ENCODE data around the gene P2RY6.

DNA sequence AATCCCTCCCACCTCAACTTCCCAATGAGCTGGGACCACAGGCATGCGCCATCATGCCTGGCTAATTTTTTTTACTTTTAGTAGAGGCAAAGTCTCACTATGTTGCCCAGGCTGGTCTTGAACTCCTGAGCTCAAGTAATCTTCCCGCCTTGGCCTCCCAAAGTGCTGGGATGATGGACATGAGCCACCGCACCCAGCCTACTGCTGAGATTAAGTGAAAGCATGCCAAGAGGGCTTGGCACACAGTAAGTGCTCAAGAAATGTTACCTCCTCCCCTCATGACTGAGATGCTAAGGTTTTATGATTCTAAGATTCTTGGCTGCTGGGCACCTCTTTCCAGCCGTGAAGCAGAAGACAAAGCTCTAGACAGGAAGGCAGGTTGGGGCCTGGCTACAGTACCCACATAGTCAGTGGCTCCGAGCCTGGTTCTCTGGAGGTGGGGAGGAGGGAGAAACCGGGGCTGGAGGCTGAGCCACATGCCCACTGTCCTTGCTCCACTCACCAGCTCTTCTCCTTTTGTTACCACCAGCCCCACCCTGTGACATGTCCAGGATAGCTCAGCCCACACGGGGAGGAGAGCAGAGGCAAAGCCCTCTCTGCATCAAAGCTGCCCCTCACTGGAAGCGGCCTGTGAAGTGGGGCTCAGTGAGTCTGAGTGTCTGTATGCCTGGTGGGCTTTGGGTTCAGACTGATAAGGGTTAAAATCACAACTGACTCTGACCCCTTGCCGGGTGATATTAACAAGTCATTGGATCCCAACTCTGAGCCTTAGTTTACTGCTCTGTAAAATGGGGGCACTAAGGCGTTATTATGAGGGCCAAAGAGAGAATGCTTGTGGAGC lies 48.8 kb downstream of the P2RY6 start:
- TF ChIP-seq, protein P1, sequence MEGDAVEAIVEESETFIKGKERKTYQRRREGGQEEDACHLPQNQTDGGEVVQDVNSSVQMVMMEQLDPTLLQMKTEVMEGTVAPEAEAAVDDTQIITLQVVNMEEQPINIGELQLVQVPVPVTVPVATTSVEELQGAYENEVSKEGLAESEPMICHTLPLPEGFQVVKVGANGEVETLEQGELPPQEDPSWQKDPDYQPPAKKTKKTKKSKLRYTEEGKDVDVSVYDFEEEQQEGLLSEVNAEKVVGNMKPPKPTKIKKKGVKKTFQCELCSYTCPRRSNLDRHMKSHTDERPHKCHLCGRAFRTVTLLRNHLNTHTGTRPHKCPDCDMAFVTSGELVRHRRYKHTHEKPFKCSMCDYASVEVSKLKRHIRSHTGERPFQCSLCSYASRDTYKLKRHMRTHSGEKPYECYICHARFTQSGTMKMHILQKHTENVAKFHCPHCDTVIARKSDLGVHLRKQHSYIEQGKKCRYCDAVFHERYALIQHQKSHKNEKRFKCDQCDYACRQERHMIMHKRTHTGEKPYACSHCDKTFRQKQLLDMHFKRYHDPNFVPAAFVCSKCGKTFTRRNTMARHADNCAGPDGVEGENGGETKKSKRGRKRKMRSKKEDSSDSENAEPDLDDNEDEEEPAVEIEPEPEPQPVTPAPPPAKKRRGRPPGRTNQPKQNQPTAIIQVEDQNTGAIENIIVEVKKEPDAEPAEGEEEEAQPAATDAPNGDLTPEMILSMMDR (conservative IDR thresholded peaks at IDR 0.05), result no peak
- no peak for TF ChIP-seq ZFX (IDR thresholded peaks at IDR 0.05)
